ENCODE results near the gene PLA2G2E.
"Not testable (repeated sequence)": the region's sequence is repeated elsewhere in the genome, so short reads cannot be mapped to it uniquely, and the experiment has no call there.

PLA2G2E gene

GRCh38 chr1:19923137-19923952 lies at the start of gene PLA2G2E:
Gene PLA2G2E (minus strand): TSS chr1:19923617. CDS start chr1:19923559, 58 bp downstream.
- DNase-seq, result no peak

GRCh38 chr1:19971664-19972063 lies 48.2 kb upstream of the PLA2G2E start:
- no peak for DNase-seq

GRCh38 chr1:19969898-19970660 lies 46.7 kb upstream of the PLA2G2E start:
- no peak for DNase-seq

GRCh38 chr1:19967808-19968207 lies 44.4 kb upstream of the PLA2G2E start:
- DNase-seq, result no peak

GRCh38 chr1:19964542-19964941 lies 41.1 kb upstream of the PLA2G2E start:
- DNase-seq, result no peak

GRCh38 chr1:19963636-19964035 lies 40.2 kb upstream of the PLA2G2E start:
- DNase-seq, result no peak

- no peak for DNase-seq
Observed at GRCh38 chr1:19960591-19960990, 37.2 kb upstream of the PLA2G2E start.

- DNase-seq, result no peak
Observed at GRCh38 chr1:19957779-19958178, 34.4 kb upstream of the PLA2G2E start.

- DNase-seq, result no peak
Observed at GRCh38 chr1:19955534-19956170, 32.2 kb upstream of the PLA2G2E start.

GRCh38 chr1:19954059-19954458 lies 30.6 kb upstream of the PLA2G2E start:
- no peak for DNase-seq

- no peak for DNase-seq
Observed at GRCh38 chr1:19949016-19949415, 25.6 kb upstream of the PLA2G2E start.

- no peak for DNase-seq
Observed at GRCh38 chr1:19946971-19947370, 23.6 kb upstream of the PLA2G2E start.

GRCh38 chr1:19946331-19946751 lies 22.9 kb upstream of the PLA2G2E start:
- DNase-seq, result no peak

- DNase-seq, result no peak
Observed at GRCh38 chr1:19945914-19946313, 22.5 kb upstream of the PLA2G2E start.

GRCh38 chr1:19942657-19943056 lies 19.2 kb upstream of the PLA2G2E start:
- no peak for DNase-seq

GRCh38 chr1:19942088-19942487 lies 18.7 kb upstream of the PLA2G2E start:
- DNase-seq, result no peak

- no peak for DNase-seq
Observed at GRCh38 chr1:19941206-19941568, 17.8 kb upstream of the PLA2G2E start.

GRCh38 chr1:19940486-19941205 lies 17.2 kb upstream of the PLA2G2E start:
- no peak for DNase-seq

- no peak for DNase-seq
Observed at GRCh38 chr1:19938472-19938871, 15.1 kb upstream of the PLA2G2E start.

GRCh38 chr1:19936061-19936750 lies 12.8 kb upstream of the PLA2G2E start:
- DNase-seq, result no peak

GRCh38 chr1:19934336-19934735 lies 10.9 kb upstream of the PLA2G2E start:
- no peak for DNase-seq

- DNase-seq, result no peak
Observed at GRCh38 chr1:19932866-19933265, 9.4 kb upstream of the PLA2G2E start.

GRCh38 chr1:19927130-19927421 lies 3.7 kb upstream of the PLA2G2E start:
- DNase-seq, result not testable (repeated sequence)

Measured in hematopoietic multipotent progenitor cell treated with erythropoietin and hydrocortisone succinate and interleukin-3 and kit ligand, for 6 days (in vitro differentiated cells).